ENCODE data around the gene CD1C.
"Not testable (repeated sequence)": the region's sequence is repeated elsewhere in the genome, so short reads cannot be mapped to it uniquely, and the experiment has no call there.

Gene CD1C

GRCh38 chr1:158289811-158290210, at the start of gene CD1C:
Gene CD1C, plus strand, starts transcription at chr1:158289923. Its CDS starts 142 bp downstream, at chr1:158290065.
- DNase-seq = no peak

- DNase-seq = no peak
Measured at GRCh38 chr1:158246650-158247049, 43.1 kb upstream of the CD1C start.

- no peak for DNase-seq
Measured at GRCh38 chr1:158248118-158248517, 41.6 kb upstream of the CD1C start.

- no peak for DNase-seq
Measured at GRCh38 chr1:158248771-158249170, 41.0 kb upstream of the CD1C start.

- no peak for DNase-seq
Measured at GRCh38 chr1:158249646-158250045, 40.1 kb upstream of the CD1C start.

- DNase-seq = no peak
Measured at GRCh38 chr1:158251163-158251562, 38.6 kb upstream of the CD1C start.

- DNase-seq = no peak
Measured at GRCh38 chr1:158255656-158256055, 34.1 kb upstream of the CD1C start.

- DNase-seq = not testable (repeated sequence)
Measured at GRCh38 chr1:158256747-158257146, 33.0 kb upstream of the CD1C start.

- no peak for DNase-seq
Measured at GRCh38 chr1:158257888-158258287, 31.8 kb upstream of the CD1C start.

- no peak for DNase-seq
Measured at GRCh38 chr1:158259117-158259516, 30.6 kb upstream of the CD1C start.

GRCh38 chr1:158272681-158273080, 17.0 kb upstream of the CD1C start:
- no peak for DNase-seq

GRCh38 chr1:158274797-158275196, 14.9 kb upstream of the CD1C start:
- no peak for DNase-seq

- DNase-seq = not testable (repeated sequence)
Measured at GRCh38 chr1:158282421-158282820, 7.3 kb upstream of the CD1C start.

- no peak for DNase-seq
Measured at GRCh38 chr1:158283965-158284364, 5.8 kb upstream of the CD1C start.

- no peak for DNase-seq
Measured at GRCh38 chr1:158285756-158286241, 3.9 kb upstream of the CD1C start.

- no peak for DNase-seq
Measured at GRCh38 chr1:158286487-158286886, 3.2 kb upstream of the CD1C start.

- DNase-seq = no peak
Measured at GRCh38 chr1:158286941-158287346, 2.8 kb upstream of the CD1C start.

GRCh38 chr1:158290321-158290844, 660 bp downstream of the CD1C start:
- DNase-seq = no peak

- DNase-seq = no peak
Measured at GRCh38 chr1:158295791-158296190, 6.1 kb downstream of the CD1C start.

- DNase-seq = no peak
Measured at GRCh38 chr1:158310623-158311022, 20.9 kb downstream of the CD1C start.

GRCh38 chr1:158311066-158311465, 21.3 kb downstream of the CD1C start:
- DNase-seq = no peak

GRCh38 chr1:158323866-158324265, 34.1 kb downstream of the CD1C start:
- DNase-seq = no peak

- DNase-seq = no peak
Measured at GRCh38 chr1:158324395-158324794, 34.7 kb downstream of the CD1C start.

- DNase-seq = no peak
Measured at GRCh38 chr1:158327481-158327880, 37.8 kb downstream of the CD1C start.

- no peak for DNase-seq
Measured at GRCh38 chr1:158328426-158328825, 38.7 kb downstream of the CD1C start.

GRCh38 chr1:158329300-158329699, 39.6 kb downstream of the CD1C start:
- DNase-seq = no peak

Data from NCI-H2227 treated with DMSO at 0.1 percent for 48 hours (cell line).